Measurements from ENCODE around the gene C10orf95. TPM values are rescaled to one million over a fixed set of nuclear protein-coding genes. Genes with fewer than 3 reads are reported as not detected.

C10orf95 gene
- total and polyA plus RNA-seq, 2 of the 13 experiments (the other 11 are each of a cell fraction or from before 2014, with no cell fraction given), result 0.05 to 0.07 TPM

- TF ChIP-seq ZFP91 (CRISPR knock-in tag; IDR thresholded peaks at IDR 0.05; ENCODE audit: borderline replicate concordance), result peak; percentile 78
- TF ChIP-seq ZFYVE20 (CRISPR knock-in tag; IDR thresholded peaks at IDR 0.05; ENCODE audit: borderline replicate concordance, low read depth), result 0 out of 2 replicates have a peak, but pooled peaks have one; percentile 56
- no peak for TF ChIP-seq TOE1 (CRISPR knock-in tag; IDR thresholded peaks at IDR 0.05)
- TF ChIP-seq TGIF2 (CRISPR knock-in tag; IDR thresholded peaks at IDR 0.05), result peak; percentile 78
- TF ChIP-seq PLSCR1 (CRISPR knock-in tag; IDR thresholded peaks at IDR 0.05; ENCODE audit: borderline replicate concordance), result no peak
- no peak for TF ChIP-seq PBX3 (CRISPR knock-in tag; IDR thresholded peaks at IDR 0.05; ENCODE audit: borderline replicate concordance)
- peak; percentile 76; the same call in 1 of the 2 replicates for TF ChIP-seq ZSCAN31 (CRISPR knock-in tag; IDR thresholded peaks at IDR 0.05; ENCODE audit: low read depth)
- no peak for TF ChIP-seq ZFP62 (CRISPR knock-in tag; IDR thresholded peaks at IDR 0.05)
- TF ChIP-seq TCF12 (IDR thresholded peaks at IDR 0.05), result no peak
- TF ChIP-seq TCF12 (CRISPR knock-in tag; IDR thresholded peaks at IDR 0.05), result no peak
- no peak for TF ChIP-seq RORA (CRISPR knock-in tag; IDR thresholded peaks at IDR 0.05)
- TF ChIP-seq KDM1A (CRISPR knock-in tag; IDR thresholded peaks at IDR 0.05), result 0 out of 2 replicates have a peak, but pooled peaks have one; percentile 49
- TF ChIP-seq ZNF431 (CRISPR knock-in tag; IDR thresholded peaks at IDR 0.05; ENCODE audit: borderline replicate concordance, low read depth), result peak; percentile 61; the same call in 1 of the 2 replicates
- no peak for TF ChIP-seq ZNF75D (CRISPR knock-in tag; IDR thresholded peaks at IDR 0.05; ENCODE audit: borderline replicate concordance)
- TF ChIP-seq HOXD1 (CRISPR knock-in tag; IDR thresholded peaks at IDR 0.05), result peak; percentile 75; the same call in 1 of the 2 replicates
- peak; percentile 75 for TF ChIP-seq TOPORS (CRISPR knock-in tag; IDR thresholded peaks at IDR 0.05)
- no peak; the same call in 1 of the 2 replicates for TF ChIP-seq GPN1 (CRISPR knock-in tag; IDR thresholded peaks at IDR 0.05; ENCODE audit: borderline replicate concordance)
- peak; percentile 54 for TF ChIP-seq ZNF710 (CRISPR knock-in tag; IDR thresholded peaks at IDR 0.05; ENCODE audit: borderline replicate concordance)
- TF ChIP-seq MEIS1 (CRISPR knock-in tag; IDR thresholded peaks at IDR 0.05; ENCODE audit: borderline replicate concordance), result peak; percentile 95
- TF ChIP-seq PRDM10 (CRISPR knock-in tag; IDR thresholded peaks at IDR 0.05; ENCODE audit: low read depth), result peak; percentile 78
Measured at GRCh38 chr10:102422545-102423129, 28.7 kb downstream of the C10orf95 start (continued).
